Keratinocyte (primary cell): ENCODE data around the gene EIF1AX. TPM values are rescaled to one million over a fixed set of nuclear protein-coding genes. Genes with fewer than 3 reads are reported as not detected.

Experiments used
- DNase-seq: peaks from one replicate; pipeline ENCODE4 v3.0.0-alpha.2; 2011; ENCODE audit warnings: low read depth, missing footprints, low spot score
- FAIRE-seq: peaks from 2 replicates; lab custom pipeline; 2011; peaks lifted over from hg19 to GRCh38; lab: Jason Lieb, UNC
- H2AFZ ChIP-seq: 2 replicates; pipeline ENCODE4 v1.6.0; 2012; ENCODE audit warnings: low read length, control low read depth, inconsistent platforms; ENCODE audit not compliant: control insufficient read depth
- H3K27ac ChIP-seq: 2 replicates; pipeline ENCODE4 v1.5.1; 2011; ENCODE audit warnings: low read length; ENCODE audit not compliant: control insufficient read depth, insufficient read depth
- H3K27me3 ChIP-seq: 3 replicates; pipeline ENCODE4 v1.6.0; 2011; ENCODE audit warnings: low read length; ENCODE audit not compliant: control insufficient read depth, insufficient read depth; ENCODE audit errors: extremely low read depth
- H3K36me3 ChIP-seq, 2 experiments: 2 replicates in 1 of 2; 3 replicates in 1 of 2; pipeline ENCODE4 v1.5.1; 2011; ENCODE audit warnings: low read length in 2 of 2, mild to moderate bottlenecking in 1 of 2; ENCODE audit not compliant: control insufficient read depth in 2 of 2, insufficient read depth in 2 of 2; ENCODE audit errors: extremely low read depth in 1 of 2
- H3K4me1 ChIP-seq: 3 replicates; pipeline ENCODE4 v1.5.1; 2011; ENCODE audit warnings: low read length; ENCODE audit not compliant: control insufficient read depth, insufficient read depth; ENCODE audit errors: extremely low read depth
- H3K4me2 ChIP-seq: 3 replicates; pipeline ENCODE4 v1.6.0; 2011; ENCODE audit warnings: low read depth, low read length; ENCODE audit not compliant: control insufficient read depth, insufficient read depth; ENCODE audit errors: extremely low read depth
- H3K4me3 ChIP-seq, 3 experiments: fragments of 200-600 bp in 1 of 3; sonication (generic) in 1 of 3; 2 replicates in 2 of 3; 3 replicates in 1 of 3; pipeline ENCODE4 v1.5.1; 2011 to 2016; ENCODE audit warnings: low read length in 3 of 3, mild to moderate bottlenecking in 3 of 3, control low read depth in 2 of 3, inconsistent platforms in 1 of 3, low read depth in 1 of 3, mixed read lengths in 1 of 3, mixed run types in 1 of 3, moderate library complexity in 1 of 3; ENCODE audit not compliant: control insufficient read depth in 2 of 3, insufficient read depth in 2 of 3; ENCODE audit errors: extremely low read depth in 1 of 3
- H3K79me2 ChIP-seq: 2 replicates; pipeline ENCODE4 v1.6.0; 2012; ENCODE audit warnings: low read length; ENCODE audit not compliant: control insufficient read depth, insufficient read depth
- H3K9ac ChIP-seq: 3 replicates; pipeline ENCODE4 v1.6.0; 2011; ENCODE audit warnings: low read length; ENCODE audit not compliant: control insufficient read depth, insufficient read depth; ENCODE audit errors: extremely low read depth
- H3K9me1 ChIP-seq: 3 replicates; pipeline ENCODE4 v1.6.0; 2011; ENCODE audit warnings: low read length; ENCODE audit not compliant: control insufficient read depth, insufficient read depth; ENCODE audit errors: extremely low read depth
- H3K9me3 ChIP-seq: 2 replicates; pipeline ENCODE4 v1.5.1; 2012; ENCODE audit warnings: low read depth, low read length; ENCODE audit not compliant: control insufficient read depth
- H4K20me1 ChIP-seq: 3 replicates; pipeline ENCODE4 v1.6.0; 2011; ENCODE audit warnings: low read length; ENCODE audit not compliant: control insufficient read depth, insufficient read depth; ENCODE audit errors: extremely low read depth
- CTCF ChIP-seq, 3 experiments: IDR thresholded peaks in 1 of 3; conservative IDR thresholded peaks in 1 of 3; optimal IDR thresholded peaks in 1 of 3; 2 replicates in 2 of 3; 3 replicates in 1 of 3; pipeline versions ENCODE3 to v1.5.1; 2011; ENCODE audit warnings: low read length in 3 of 3, mild to moderate bottlenecking in 3 of 3, moderate library complexity in 2 of 3, control low read depth in 1 of 3, inconsistent platforms in 1 of 3; ENCODE audit not compliant: insufficient read depth in 2 of 3; ENCODE audit errors: extremely low read depth in 1 of 3
- EZH2 ChIP-seq: IDR thresholded peaks from one replicate; pipeline ENCODE4 v1.6.1; 2012; ENCODE audit warnings: inconsistent platforms, mild to moderate bottlenecking, low read length, moderate library complexity
- dilution Hi-C: fragments of 300-500 bp; cut with MboI; formaldehyde crosslinking; loops from one replicate; pipeline ENCODE4 v1.7.0; 2020; ENCODE audit warnings: low sequenced_read_pairs; ENCODE audit not compliant: extremely low pct_ligation_motif_present
- polyA plus RNA-seq, 5 experiments: library from polyadenylated mRNA; depleted of rRNA in 3 of 5; stranded (reverse) in 3 of 5; stranded (forward) in 1 of 5; unstranded in 1 of 5; fragments of >200 nt; gene quantifications; 1 replicate in 1 of 5; 2 replicates in 3 of 5; 3 replicates in 1 of 5; pipeline versions ENCODE4 v1.2.1 to v1.2.3, GENCODE V29; 2011 to 2012; ENCODE audit warnings: missing spikeins in 2 of 5, low read depth in 1 of 5, low replicate concordance in 1 of 5

Gene EIF1AX
- polyA plus RNA-seq, 1 donor (not counting 4 experiments of a cell fraction or from before 2014, with no cell fraction given) = 196 TPM

- H2AFZ ChIP-seq = no peak overlapping the region
- H3K4me2 ChIP-seq = no peak overlapping the region
- H3K27ac ChIP-seq = no peak overlapping the region
- H3K4me3 ChIP-seq = no peak overlapping the region
- H3K9ac ChIP-seq = no peak overlapping the region
- H3K36me3 ChIP-seq = no peaks in the 10 kb centered on the region
- H3K79me2 ChIP-seq = no peaks in the 10 kb centered on the region
- FAIRE-seq (no peak), DNase-seq (no peak)
- TF ChIP-seq EZH2 = no peak
- no peak for TF ChIP-seq CTCF (optimal IDR thresholded peaks at IDR 0.05 in 1 of 3, IDR thresholded peaks at IDR 0.05 in 1 of 3, conservative IDR thresholded peaks at IDR 0.05 in 1 of 3; ENCODE audit: extremely low read depth in 1 of 3, insufficient read depth in 2 of 3, low read length in 3 of 3)
- no peaks in the 10 kb centered on the region for H3K4me1 ChIP-seq
- no peaks in the 10 kb centered on the region for H3K9me1 ChIP-seq
- no peaks in the 10 kb centered on the region for H3K27me3 ChIP-seq
- dilution Hi-C loops = no loop called here
- no peaks in the 10 kb centered on the region for H3K9me3 ChIP-seq
- no peaks in the 10 kb centered on the region for H4K20me1 ChIP-seq
These were observed 32.2 kb upstream of the EIF1AX start for GRCh38 chrX:20173856-20174255.

GRCh38 chrX:20173313-20173712 lies 31.7 kb upstream of the EIF1AX start:
- DNase-seq (no peak), FAIRE-seq (no peak)
- H3K79me2 ChIP-seq = no peaks in the 10 kb centered on the region
- TF ChIP-seq CTCF (optimal IDR thresholded peaks at IDR 0.05 in 1 of 3, IDR thresholded peaks at IDR 0.05 in 1 of 3, conservative IDR thresholded peaks at IDR 0.05 in 1 of 3; ENCODE audit: extremely low read depth in 1 of 3, insufficient read depth in 2 of 3, low read length in 3 of 3) (no peak), EZH2 (no peak)
- H4K20me1 ChIP-seq = no peaks in the 10 kb centered on the region
- dilution Hi-C loops = no loop called here
- no peaks in the 10 kb centered on the region for H3K36me3 ChIP-seq
- no peak overlapping the region for H3K27ac ChIP-seq
- no peak overlapping the region for H2AFZ ChIP-seq
- H3K9me1 ChIP-seq = no peaks in the 10 kb centered on the region
- H3K9me3 ChIP-seq = no peaks in the 10 kb centered on the region
- no peak overlapping the region for H3K4me3 ChIP-seq
- H3K4me1 ChIP-seq = no peaks in the 10 kb centered on the region
- H3K9ac ChIP-seq = no peak overlapping the region
- H3K27me3 ChIP-seq = no peaks in the 10 kb centered on the region
- no peak overlapping the region for H3K4me2 ChIP-seq
